H9 (cell line): Measurements from ENCODE around the gene CALR. TPM values are rescaled to one million over a fixed set of nuclear protein-coding genes. Genes with fewer than 3 reads are reported as not detected.

Source experiments
- DNase-seq: peaks from one replicate; pipeline ENCODE4 v3.0.0-alpha.2; 2017
- H2AFZ ChIP-seq: one replicate; pipeline ENCODE4 v1.6.1; 2013; ENCODE audit warnings: mild to moderate bottlenecking, low read length, control low read depth, moderate library complexity
- H2AK5ac ChIP-seq: 2 replicates; pipeline ENCODE4 v1.6.1; 2013; ENCODE audit warnings: low read length, control low read depth, mixed read lengths; ENCODE audit not compliant: insufficient read length
- H2BK120ac ChIP-seq: one replicate; pipeline ENCODE4 v1.6.1; 2013; ENCODE audit warnings: low read depth, mild to moderate bottlenecking, low read length, control low read depth, inconsistent platforms; ENCODE audit not compliant: poor library complexity, severe bottlenecking
- H2BK12ac ChIP-seq: 2 replicates; pipeline ENCODE4 v1.6.1; 2013; ENCODE audit warnings: low read length, control low read depth, mixed read lengths, low read depth; ENCODE audit not compliant: insufficient read length
- H2BK15ac ChIP-seq: 2 replicates; pipeline ENCODE4 v1.6.1; 2013; ENCODE audit warnings: low read depth, low read length, control low read depth
- H2BK20ac ChIP-seq: one replicate; pipeline ENCODE4 v1.6.1; 2013; ENCODE audit warnings: low read depth, mild to moderate bottlenecking, low read length, control low read depth, inconsistent platforms; ENCODE audit not compliant: poor library complexity, severe bottlenecking
- H2BK5ac ChIP-seq: 2 replicates; pipeline ENCODE4 v1.6.1; 2013; ENCODE audit warnings: low read length, control low read depth, mixed read lengths; ENCODE audit not compliant: insufficient read length
- H3K14ac ChIP-seq: 2 replicates; pipeline ENCODE4 v1.6.1; 2013; ENCODE audit warnings: low read length, control low read depth; ENCODE audit not compliant: insufficient read depth
- H3K18ac ChIP-seq: 2 replicates; pipeline ENCODE4 v1.6.1; 2013; ENCODE audit warnings: low read depth, mild to moderate bottlenecking, mixed read lengths, low read length, control low read depth; ENCODE audit not compliant: insufficient read length
- H3K23ac ChIP-seq: 2 replicates; pipeline ENCODE4 v1.6.1; 2013; ENCODE audit warnings: low read length, control low read depth, mixed read lengths, low read depth; ENCODE audit not compliant: insufficient read length
- H3K23me2 ChIP-seq: 2 replicates; pipeline ENCODE4 v1.6.1; 2013; ENCODE audit warnings: low read depth, mild to moderate bottlenecking, mixed read lengths, low read length, control low read depth; ENCODE audit not compliant: insufficient read length, poor library complexity, severe bottlenecking
- H3K27ac ChIP-seq: 2 replicates; pipeline ENCODE4 v1.5.1; 2013; ENCODE audit warnings: low read length, control low read depth, mixed read lengths, low read depth; ENCODE audit not compliant: insufficient read length
- H3K27me3 ChIP-seq: 2 replicates; pipeline ENCODE4 v1.6.1; 2013; ENCODE audit warnings: low read length, control low read depth, inconsistent platforms; ENCODE audit not compliant: insufficient read depth
- H3K4ac ChIP-seq: 2 replicates; pipeline ENCODE4 v1.6.1; 2013; ENCODE audit warnings: low read depth, mild to moderate bottlenecking, control low read depth, inconsistent platforms, low read length, moderate library complexity
- H3K4me1 ChIP-seq: 2 replicates; pipeline ENCODE4 v1.6.1; 2013; ENCODE audit warnings: low read length, control low read depth, inconsistent platforms; ENCODE audit not compliant: insufficient read depth
- H3K4me2 ChIP-seq: 2 replicates; pipeline ENCODE4 v1.6.1; 2013; ENCODE audit warnings: low read length, control low read depth, mixed read lengths; ENCODE audit not compliant: insufficient read length, insufficient read depth
- H3K56ac ChIP-seq: 2 replicates; pipeline ENCODE4 v1.6.1; 2013; ENCODE audit warnings: low read depth, mild to moderate bottlenecking, mixed read lengths, low read length, control low read depth; ENCODE audit not compliant: insufficient read length
- H3K79me1 ChIP-seq: 2 replicates; pipeline ENCODE4 v1.6.1; 2013; ENCODE audit warnings: low read depth, mild to moderate bottlenecking, moderate library complexity, low read length, control low read depth, inconsistent platforms; ENCODE audit not compliant: insufficient read depth, poor library complexity, severe bottlenecking
- H3K79me2 ChIP-seq: 2 replicates; pipeline ENCODE4 v1.6.1; 2013; ENCODE audit warnings: low read length, control low read depth, inconsistent platforms; ENCODE audit not compliant: insufficient read depth
- H3K9ac ChIP-seq: 2 replicates; pipeline ENCODE4 v1.6.1; 2013; ENCODE audit warnings: low read length, control low read depth, mixed read lengths; ENCODE audit not compliant: insufficient read length; ENCODE audit errors: extremely low read depth
- H3K9me3 ChIP-seq: one replicate; pipeline ENCODE4 v1.6.1; 2013; ENCODE audit warnings: low read depth, low read length, inconsistent platforms; ENCODE audit not compliant: control insufficient read depth
- H3T11ph ChIP-seq: one replicate; pipeline ENCODE4 v1.6.1; 2013; ENCODE audit warnings: mild to moderate bottlenecking, low read length, control low read depth, inconsistent platforms
- H4K20me1 ChIP-seq: one replicate; pipeline ENCODE4 v1.6.1; 2013; ENCODE audit not compliant: control insufficient read depth, insufficient read length, insufficient read depth
- H4K5ac ChIP-seq: 2 replicates; pipeline ENCODE4 v1.6.1; 2013; ENCODE audit warnings: low read depth, mild to moderate bottlenecking, mixed read lengths, low read length, control low read depth; ENCODE audit not compliant: insufficient read length
- H4K8ac ChIP-seq: replicated peaks from 2 replicates; pipeline ENCODE4 v1.6.1; 2013; ENCODE audit warnings: low read length, control low read depth, mixed read lengths, low read depth; ENCODE audit not compliant: insufficient read length
- H4K91ac ChIP-seq: 2 replicates; pipeline ENCODE4 v1.6.1; 2013; ENCODE audit warnings: low read depth, mild to moderate bottlenecking, moderate library complexity, mixed read lengths, low read length, control low read depth; ENCODE audit not compliant: insufficient read length
- H3K27ac Mint-ChIP-seq, 3 experiments: 2 replicates in 2 of 3; 3 replicates in 1 of 3; pipeline ENCODE4 v1.8.0; 2020 to 2021; ENCODE audit warnings: mixed read lengths in 3 of 3, mild to moderate bottlenecking in 1 of 3, moderate library complexity in 1 of 3
- H3K27me3 Mint-ChIP-seq: 2 replicates; pipeline ENCODE4 v1.8.0; 2021; ENCODE audit warnings: low read depth, mild to moderate bottlenecking, moderate library complexity, mixed read lengths
- H3K36me3 Mint-ChIP-seq, 3 experiments: 2 replicates in 2 of 3; 3 replicates in 1 of 3; pipeline ENCODE4 v1.8.0; 2020 to 2021; ENCODE audit warnings: low read depth in 3 of 3, mixed read lengths in 3 of 3; ENCODE audit not compliant: insufficient read depth in 1 of 3
- H3K4me1 Mint-ChIP-seq, 2 experiments: 2 replicates each; pipeline ENCODE4 v1.8.0; 2020; ENCODE audit warnings: mixed read lengths in 2 of 2
- H3K4me3 Mint-ChIP-seq, 2 experiments: 2 replicates in 1 of 2; 3 replicates in 1 of 2; pipeline ENCODE4 v1.8.0; 2020 to 2021; ENCODE audit warnings: mild to moderate bottlenecking in 2 of 2, mixed read lengths in 2 of 2, moderate library complexity in 1 of 2
- H3K9me3 Mint-ChIP-seq, 2 experiments: 2 replicates in 1 of 2; 3 replicates in 1 of 2; pipeline ENCODE4 v1.8.0; 2020; ENCODE audit warnings: mild to moderate bottlenecking in 2 of 2, mixed read lengths in 2 of 2, moderate library complexity in 1 of 2
- CTCF ChIP-seq: fragments of 200-600 bp; sonication (generic); conservative IDR thresholded peaks from 3 replicates; pipeline ENCODE4 v1.8.0; 2021; ENCODE audit warnings: antibody characterized with exemption, mild to moderate bottlenecking
- WGBS: extraction: QIAGEN DNeasy Blood & Tissue Kit; methylation state at CpG from one replicate; pipeline ENCODE4 v1.1.7; 2013; ENCODE audit warnings: missing lambda C conversion rate, low lambda C conversion rate, mixed read lengths; ENCODE audit not compliant: insufficient read length; ENCODE audit errors: extremely low coverage; 5-methylcytosine and 5-hydroxymethylcytosine counted together
- total RNA-seq: library from RNA; stranded (reverse); gene quantifications from 2 replicates; pipeline ENCODE4 v1.2.1, GENCODE V29; 2021

Gene CALR
- total RNA-seq, 1 experiment from 2014 or later = 887 TPM

GRCh38 chr19:12944104-12944674 lies 5.8 kb downstream of the CALR start:
- H3K36me3 Mint-ChIP-seq = peaks cover 61 to 83% (median 75%) of the 10 kb centered on the region in 3 experiments
- H2BK15ac ChIP-seq = no peak overlapping the region
- H4K8ac ChIP-seq = no peak overlapping the region
- H3K4me1 ChIP-seq = no peaks in the 10 kb centered on the region
- no peak overlapping the region for H3K27ac ChIP-seq
- H4K5ac ChIP-seq = no peak overlapping the region
- peaks cover 3% of the 10 kb centered on the region for H3K23me2 ChIP-seq
- H3K79me2 ChIP-seq = peaks cover 3% of the 10 kb centered on the region; the same call in 1 of the 2 replicates
- H3K4me2 ChIP-seq = no peak overlapping the region
- H3K9ac ChIP-seq = no peak overlapping the region
- peak overlapping the region in 1 of 3 experiments; percentile 93; a peak in 3 of 7 replicates for H3K27ac Mint-ChIP-seq
- no peak overlapping the region for H4K91ac ChIP-seq
- H3K27me3 Mint-ChIP-seq = no peaks in the 10 kb centered on the region
- no peaks in the 10 kb centered on the region for H4K20me1 ChIP-seq
- no peak overlapping the region for H2AK5ac ChIP-seq
- H3K23ac ChIP-seq = no peak overlapping the region
- no peak overlapping the region for H3T11ph ChIP-seq
- no peak for TF ChIP-seq CTCF
- no peak overlapping the region for H3K4ac ChIP-seq
- H3K79me1 ChIP-seq = peaks cover 6% of the 10 kb centered on the region
- H2BK5ac ChIP-seq = no peak overlapping the region
- no peak overlapping the region for H2AFZ ChIP-seq
- no peaks in the 10 kb centered on the region for H3K27me3 ChIP-seq
- WGBS = no CpG with 5 or more reads among the region's 2 CpGs
- no peak overlapping the region for H3K56ac ChIP-seq
- peaks cover 0 to 3% of the 10 kb centered on the region in 2 experiments; a peak in 1 of 5 replicates for H3K9me3 Mint-ChIP-seq
- H3K18ac ChIP-seq = no peak overlapping the region
- DNase-seq = no peak
- no peak overlapping the region for H2BK12ac ChIP-seq
- no peak overlapping the region for H2BK20ac ChIP-seq
- H3K14ac ChIP-seq = no peak overlapping the region
- no peak overlapping the region for H2BK120ac ChIP-seq
- H3K4me1 Mint-ChIP-seq = peaks cover 21 to 39% of the 10 kb centered on the region in 2 experiments
- H3K9me3 ChIP-seq = no peaks in the 10 kb centered on the region
- H3K4me3 Mint-ChIP-seq = no peak overlapping the region
